Measurements from ENCODE around the gene HMGA1.

DNA sequence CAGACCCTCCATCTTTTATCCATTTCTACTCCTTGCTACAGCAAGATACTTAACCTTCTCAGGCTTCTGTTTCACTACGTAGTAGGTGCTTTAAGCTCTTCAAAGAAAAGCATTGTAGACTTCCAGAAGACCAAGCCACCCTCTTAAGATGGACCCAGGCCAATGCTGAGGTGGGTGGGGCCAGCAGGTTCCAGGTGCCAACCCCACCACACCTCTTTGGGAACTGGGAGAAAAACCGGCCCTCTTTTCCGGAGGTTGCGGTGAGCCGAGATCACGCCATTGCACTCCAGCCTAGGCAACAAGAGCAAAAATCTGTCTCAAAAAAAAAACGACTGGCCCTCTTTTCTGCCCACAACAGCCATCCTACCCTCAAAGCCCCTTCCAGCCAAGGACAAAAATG is 10.6 kb upstream of the HMGA1 start:
- TF ChIP-seq, protein P1, sequence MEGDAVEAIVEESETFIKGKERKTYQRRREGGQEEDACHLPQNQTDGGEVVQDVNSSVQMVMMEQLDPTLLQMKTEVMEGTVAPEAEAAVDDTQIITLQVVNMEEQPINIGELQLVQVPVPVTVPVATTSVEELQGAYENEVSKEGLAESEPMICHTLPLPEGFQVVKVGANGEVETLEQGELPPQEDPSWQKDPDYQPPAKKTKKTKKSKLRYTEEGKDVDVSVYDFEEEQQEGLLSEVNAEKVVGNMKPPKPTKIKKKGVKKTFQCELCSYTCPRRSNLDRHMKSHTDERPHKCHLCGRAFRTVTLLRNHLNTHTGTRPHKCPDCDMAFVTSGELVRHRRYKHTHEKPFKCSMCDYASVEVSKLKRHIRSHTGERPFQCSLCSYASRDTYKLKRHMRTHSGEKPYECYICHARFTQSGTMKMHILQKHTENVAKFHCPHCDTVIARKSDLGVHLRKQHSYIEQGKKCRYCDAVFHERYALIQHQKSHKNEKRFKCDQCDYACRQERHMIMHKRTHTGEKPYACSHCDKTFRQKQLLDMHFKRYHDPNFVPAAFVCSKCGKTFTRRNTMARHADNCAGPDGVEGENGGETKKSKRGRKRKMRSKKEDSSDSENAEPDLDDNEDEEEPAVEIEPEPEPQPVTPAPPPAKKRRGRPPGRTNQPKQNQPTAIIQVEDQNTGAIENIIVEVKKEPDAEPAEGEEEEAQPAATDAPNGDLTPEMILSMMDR (IDR thresholded peaks at IDR 0.05) = no peak
- TF ChIP-seq POLR2A (IDR thresholded peaks at IDR 0.05) = no peak

All from uterus (tissue), 2 donors.